NCI-H82 treated with DMSO at 0.1 percent for 48 hours (cell line): ENCODE data around the gene SLC29A3.
"Not testable (repeated sequence)": the region's sequence is repeated elsewhere in the genome, so short reads cannot be mapped to it uniquely, and the experiment has no call there.

Experiments used
- DNase-seq: peaks from one replicate; lab custom pipeline; 2025; ENCODE audit not compliant: unreplicated experiment; lab: John Stamatoyannopoulos, UW

SLC29A3 gene

GRCh38 chr10:71283876-71284275 lies 35.2 kb upstream of the SLC29A3 start:
- no peak for DNase-seq

- no peak for DNase-seq
Measured at GRCh38 chr10:71284544-71285179, 34.4 kb upstream of the SLC29A3 start.

- DNase-seq: no peak
Measured at GRCh38 chr10:71285180-71285545, 33.9 kb upstream of the SLC29A3 start.

GRCh38 chr10:71285986-71286385 lies 33.1 kb upstream of the SLC29A3 start:
- no peak for DNase-seq

GRCh38 chr10:71286521-71287294 lies 32.4 kb upstream of the SLC29A3 start:
- no peak for DNase-seq

- no peak for DNase-seq
Measured at GRCh38 chr10:71287456-71287855, 31.6 kb upstream of the SLC29A3 start.

- no peak for DNase-seq
Measured at GRCh38 chr10:71288461-71288860, 30.6 kb upstream of the SLC29A3 start.

GRCh38 chr10:71289421-71290130 lies 29.5 kb upstream of the SLC29A3 start:
- DNase-seq: no peak

GRCh38 chr10:71290331-71290730 lies 28.7 kb upstream of the SLC29A3 start:
- no peak for DNase-seq

GRCh38 chr10:71290806-71291527 lies 28.1 kb upstream of the SLC29A3 start:
- no peak for DNase-seq

- no peak for DNase-seq
Measured at GRCh38 chr10:71291528-71291900, 27.5 kb upstream of the SLC29A3 start.

- DNase-seq: no peak
Measured at GRCh38 chr10:71292624-71293445, 26.2 kb upstream of the SLC29A3 start.

GRCh38 chr10:71293446-71294084 lies 25.5 kb upstream of the SLC29A3 start:
- no peak for DNase-seq

- no peak for DNase-seq
Measured at GRCh38 chr10:71294091-71294561, 24.9 kb upstream of the SLC29A3 start.

- no peak for DNase-seq
Measured at GRCh38 chr10:71294856-71295255, 24.2 kb upstream of the SLC29A3 start.

GRCh38 chr10:71295641-71296040 lies 23.4 kb upstream of the SLC29A3 start:
- DNase-seq: no peak

- DNase-seq: no peak
Measured at GRCh38 chr10:71296086-71296485, 23.0 kb upstream of the SLC29A3 start.

GRCh38 chr10:71296811-71297210 lies 22.2 kb upstream of the SLC29A3 start:
- not testable (repeated sequence) for DNase-seq

GRCh38 chr10:71297343-71297742 lies 21.7 kb upstream of the SLC29A3 start:
- DNase-seq: no peak
